Measurements from ENCODE around the gene AKR1B1. TPM values are rescaled to one million over a fixed set of nuclear protein-coding genes. Genes with fewer than 3 reads are reported as not detected.
A peak's percentile ranks its signal among the peaks of the same experiment; 100 is the strongest.

The AKR1B1 gene
- 10 to 100 TPM in 3 of 4 donors, 1 to 10 TPM in 1; 8.6 to 22.4 (median 13.1) TPM for total RNA-seq

GRCh38 chr7:134458806-134459698 is at the start of gene AKR1B1:
AKR1B1 (minus strand) TSS chr7:134459100; CDS start chr7:134459062, 38 bp downstream.
- 2 to 4% methylated on average over 28 to 47 of the region's 61 CpGs for WGBS, 2 donors
- intact Hi-C loops (cut with DNase I; ENCODE audit: low total_unique reads): no loop called here
- H3K4me3 ChIP-seq (ENCODE audit: low read depth, poor library complexity, severe bottlenecking): peak within 1 kb of the TSS; percentile 74

GRCh38 chr7:134505856-134506255 is 47.0 kb upstream of the AKR1B1 start:
- 84 to 89% methylated on average over 4 of the region's 4 CpGs for WGBS, 2 donors
- no peak overlapping the region for H3K4me3 ChIP-seq (ENCODE audit: low read depth, poor library complexity, severe bottlenecking)
- TF ChIP-seq CTCF (IDR thresholded peaks at IDR 0.05): no peak
- no peak for TF ChIP-seq POLR2A (IDR thresholded peaks at IDR 0.05)
- intact Hi-C loops (cut with DNase I; ENCODE audit: low total_unique reads): no loop called here
- DNase-seq (ENCODE audit: low spot score in 2 of 2): no peak

More at GRCh38 chr7:134458806-134459698, at the start of gene AKR1B1:
- TF ChIP-seq POLR2A (IDR thresholded peaks at IDR 0.05) (no peak), CTCF (IDR thresholded peaks at IDR 0.05) (no peak)
- DNase-seq (ENCODE audit: low spot score in 2 of 2): peak; percentile 85 to 97

- 79 to 83% methylated on average over 3 of the region's 3 CpGs for WGBS, 2 donors
- no peak for DNase-seq (ENCODE audit: low spot score in 2 of 2)
- TF ChIP-seq POLR2A (IDR thresholded peaks at IDR 0.05) (no peak), CTCF (IDR thresholded peaks at IDR 0.05) (no peak)
- intact Hi-C loops (cut with DNase I; ENCODE audit: low total_unique reads): no loop called here
- no peak overlapping the region for H3K4me3 ChIP-seq (ENCODE audit: low read depth, poor library complexity, severe bottlenecking)
Observed at GRCh38 chr7:134504660-134505164, 45.8 kb upstream of the AKR1B1 start.

GRCh38 chr7:134502463-134503371 is 43.8 kb upstream of the AKR1B1 start:
- H3K4me3 ChIP-seq (ENCODE audit: low read depth, poor library complexity, severe bottlenecking): no peak overlapping the region
- peak; percentile 83 to 87 for DNase-seq (ENCODE audit: low spot score in 2 of 2)
- WGBS, 2 donors: 49 to 56% methylated on average over 3 of the region's 3 CpGs
- TF ChIP-seq POLR2A (IDR thresholded peaks at IDR 0.05) (no peak), CTCF (IDR thresholded peaks at IDR 0.05) (no peak)
- intact Hi-C loops (cut with DNase I; ENCODE audit: low total_unique reads): no loop called here

GRCh38 chr7:134500982-134501381 is 42.1 kb upstream of the AKR1B1 start:
- no peak for DNase-seq (ENCODE audit: low spot score in 2 of 2)
- WGBS, 2 donors: 70 to 74% methylated on average over 5 of the region's 5 CpGs
- TF ChIP-seq CTCF (IDR thresholded peaks at IDR 0.05): no peak
- TF ChIP-seq POLR2A (IDR thresholded peaks at IDR 0.05): no peak
- intact Hi-C loops (cut with DNase I; ENCODE audit: low total_unique reads): no loop called here
- H3K4me3 ChIP-seq (ENCODE audit: low read depth, poor library complexity, severe bottlenecking): no peak overlapping the region

All from lower leg skin (tissue), 4 donors.